Transverse colon (tissue), 3 donors: Measurements from ENCODE around the gene ESRRG.

Experiments
- CTCF ChIP-seq, 5 experiments: fragments of 200-600 bp in 3 of 5; fragments of 450-650 bp in 2 of 5; sonication (generic) in 3 of 5; IDR thresholded peaks; 1 replicate in 2 of 5; 2 replicates in 3 of 5; pipeline ENCODE4 v1.5.1; 2016 to 2017; ENCODE audit warnings: antibody characterized with exemption in 5 of 5, inconsistent platforms in 3 of 5, mild to moderate bottlenecking in 2 of 5, moderate library complexity in 1 of 5
- EP300 ChIP-seq: sonication (generic); formaldehyde crosslinking; IDR thresholded peaks from one replicate; pipeline ENCODE4 v1.6.1; 2017; ENCODE audit warnings: antibody characterized with exemption, low read depth
- POLR2A ChIP-seq: fragments of 450-650 bp; IDR thresholded peaks from one replicate; pipeline ENCODE4 v1.6.1; 2016; ENCODE audit warnings: antibody characterized with exemption, mild to moderate bottlenecking, moderate library complexity

GRCh38 chr1:216604771-216605170, 118.5 kb downstream of the ESRRG start:
- TF ChIP-seq CTCF (IDR thresholded peaks at IDR 0.05) (no peak), POLR2A (no peak), EP300 (no peak)
